HepG2 (cell line): Measurements from ENCODE around the gene SLC9B2. TPM values are rescaled to one million over a fixed set of nuclear protein-coding genes. Genes with fewer than 3 reads are reported as not detected.

Experiments used
- GLMP ChIP-seq: sonication (generic); formaldehyde crosslinking; IDR thresholded peaks from 2 replicates; pipeline ENCODE4 v1.9.0; 2021; ENCODE audit warnings: missing genetic modification reagents, mild to moderate bottlenecking, borderline replicate concordance
- IKZF1 ChIP-seq: fragments of 450-650 bp; IDR thresholded peaks from 2 replicates; pipeline ENCODE4 v1.7.1; 2016
- MXI1 ChIP-seq: IDR thresholded peaks from 3 replicates; pipeline ENCODE4 v1.6.1; 2012; ENCODE audit warnings: low read depth, low read length, inconsistent platforms, borderline replicate concordance
- SOX5 ChIP-seq: IDR thresholded peaks from 2 replicates; pipeline ENCODE4 v1.6.1; 2016; ENCODE audit warnings: borderline replicate concordance
- TFDP2 ChIP-seq: sonication (generic); formaldehyde crosslinking; IDR thresholded peaks from 2 replicates; pipeline ENCODE4 v1.4.0; 2020; ENCODE audit warnings: missing genetic modification reagents
- THAP11 ChIP-seq: IDR thresholded peaks from 2 replicates; pipeline ENCODE4 v1.6.1; 2016; ENCODE audit warnings: missing biosample characterization, missing genetic modification reagents
- ZBTB10 ChIP-seq: sonication (generic); formaldehyde crosslinking; IDR thresholded peaks from 2 replicates; pipeline ENCODE4 v1.4.0; 2020; ENCODE audit warnings: missing genetic modification reagents, borderline replicate concordance
- ZNF142 ChIP-seq: sonication (generic); formaldehyde crosslinking; IDR thresholded peaks from 2 replicates; pipeline ENCODE4 v1.4.0; 2020; ENCODE audit warnings: missing genetic modification reagents
- ZNF431 ChIP-seq: sonication (generic); formaldehyde crosslinking; IDR thresholded peaks from 2 replicates; pipeline ENCODE4 v1.9.0; 2022; ENCODE audit warnings: missing genetic modification reagents, low read depth, mild to moderate bottlenecking, borderline replicate concordance
- ZNF614 ChIP-seq: IDR thresholded peaks from 2 replicates; pipeline ENCODE4 v1.6.1; 2018; ENCODE audit warnings: missing biosample characterization, missing genetic modification reagents, inconsistent platforms, borderline replicate concordance
- ZNF839 ChIP-seq: sonication (generic); formaldehyde crosslinking; IDR thresholded peaks from 2 replicates; pipeline ENCODE4 v1.4.0; 2020; ENCODE audit warnings: missing genetic modification reagents, mild to moderate bottlenecking, borderline replicate concordance
- ZNF883 ChIP-seq: sonication (generic); formaldehyde crosslinking; IDR thresholded peaks from 2 replicates; pipeline ENCODE4 v1.5.1; 2020; ENCODE audit warnings: mild to moderate bottlenecking, missing genetic modification reagents; ENCODE audit errors: not compliant biosample characterization
- ZSCAN25 ChIP-seq: sonication (generic); formaldehyde crosslinking; IDR thresholded peaks from 2 replicates; pipeline ENCODE4 v1.8.0; 2022; ENCODE audit warnings: mild to moderate bottlenecking, missing genetic modification reagents
- polyA plus RNA-seq, 8 experiments: library from polyadenylated mRNA; depleted of rRNA in 3 of 8; stranded (reverse) in 7 of 8; unstranded in 1 of 8; fragments of >200 nt; fragmentation: Illumina TruSeq in 4 of 8; extraction: Trizol in 4 of 8; gene quantifications; 2 replicates each; pipeline versions ENCODE4 v1.2.1 to v1.2.3, GENCODE V29; 2011 to 2016; ENCODE audit warnings: low read depth in 4 of 8, missing spikeins in 1 of 8, mixed read lengths in 1 of 8; ENCODE audit not compliant: insufficient read depth in 1 of 8
- total RNA-seq, 5 experiments: library from RNA; depleted of rRNA; stranded (reverse); fragments of >200 nt; fragmentation: Illumina TruSeq; extraction: Trizol; gene quantifications; 2 replicates each; pipeline ENCODE4 v1.2.3, GENCODE V29; 2016; ENCODE audit warnings: low read depth in 1 of 5

Gene SLC9B2
- total and polyA plus RNA-seq, 2 of the 13 experiments (the other 11 are each of a cell fraction or from before 2014, with no cell fraction given) = 23.5 to 38.5 TPM

GRCh38 chr4:103075894-103076746, 441 bp downstream of the SLC9B2 start (continued):
- TF ChIP-seq ZNF142 (CRISPR knock-in tag) (peak; percentile 39; the same call in 1 of the 2 replicates), IKZF1 (no peak), SOX5 (CRISPR knock-in tag) (no peak), ZSCAN25 (CRISPR knock-in tag) (no peak; the same call in 1 of the 2 replicates), TFDP2 (CRISPR knock-in tag) (no peak; the same call in 1 of the 2 replicates), ZNF883 (peak; percentile 94), MXI1 (peak; percentile 28; the same call in 1 of the 3 replicates), ZNF614 (CRISPR knock-in tag) (no peak), ZNF839 (no peak), ZBTB10 (CRISPR knock-in tag) (0 out of 2 replicates have a peak, but pooled peaks have one; percentile 54), THAP11 (CRISPR knock-in tag) (no peak; the same call in none of the 2 replicates), GLMP (CRISPR knock-in tag) (no peak), ZNF431 (peak; percentile 34; the same call in 1 of the 2 replicates)
